K562 (cell line): ENCODE data around the gene CD19. TPM values are rescaled to one million over a fixed set of nuclear protein-coding genes. Genes with fewer than 3 reads are reported as not detected.
"Not testable (repeated sequence)": the region's sequence is repeated elsewhere in the genome, so short reads cannot be mapped to it uniquely, and the experiment has no call there.

Source experiments
- ATAC-seq: fragments of 200-7000 bp; cut with Tn5 transposase; 3 replicates; pipeline ENCODE4 v1.9.1; 2020; ENCODE audit warnings: moderate library complexity
- BruUV-seq: library from RNA; stranded (reverse); fragments of 400-500 nt; replicated peaks from 2 replicates; lab custom pipeline; 2021; lab: Mats Ljungman, UMichigan
- CTCF ChIA-PET: fragments of 300-600 bp; formaldehyde crosslinking; extraction: SDS; loops from one replicate; lab custom pipeline; 2021; ENCODE audit warnings: low intra/inter-chr PET ratio; lab: Yijun Ruan, JAX
- POLR2A ChIA-PET: fragments of 300-600, 350-650 bp; sonication (Branson Sonifier 250); formaldehyde crosslinking; extraction: SDS; loops from one replicate; lab custom pipeline; 2021; ENCODE audit warnings: antibody characterized with exemption, inconsistent platforms; lab: Yijun Ruan, JAX
- DNase-seq, 4 experiments: peaks; one replicate each; pipeline versions ENCODE4 v3.0.0 to v3.0.0-alpha.2; 2011 to 2018; ENCODE audit warnings: low spot score in 3 of 4, mixed read lengths in 3 of 4; ENCODE audit errors: extremely low read depth in 1 of 4
- FAIRE-seq: peaks from 2 replicates; lab custom pipeline; 2011; peaks lifted over from hg19 to GRCh38; lab: Jason Lieb, UNC
- H2AFZ ChIP-seq: 2 replicates; pipeline ENCODE4 v1.6.0; 2011; ENCODE audit warnings: low read depth, low read length, control low read depth, inconsistent platforms
- H3K27ac ChIP-seq: fragments of 200-600 bp; 3 replicates; pipeline ENCODE4 v1.8.0; 2011; ENCODE audit warnings: low read depth, mild to moderate bottlenecking, control low read depth, inconsistent platforms, low read length, moderate library complexity, mixed read lengths; ENCODE audit errors: extremely low read depth
- H3K27me3 ChIP-seq, 2 experiments: fragments of 300-600 bp in 1 of 2; 2 replicates in 1 of 2; 3 replicates in 1 of 2; pipeline versions ENCODE4 v1.6.0 to v1.8.0; 2011; ENCODE audit warnings: inconsistent platforms in 2 of 2, low read length in 2 of 2, mild to moderate bottlenecking in 1 of 2, mixed read lengths in 1 of 2, moderate library complexity in 1 of 2; ENCODE audit not compliant: control insufficient read depth in 2 of 2, insufficient read depth in 2 of 2
- H3K36me3 ChIP-seq: fragments of 300-600 bp; 3 replicates; pipeline ENCODE4 v1.8.0; 2011; ENCODE audit warnings: mild to moderate bottlenecking, low read length, inconsistent platforms; ENCODE audit not compliant: control insufficient read depth, insufficient read depth
- H3K4me1 ChIP-seq, 2 experiments: fragments of 200-600 bp in 1 of 2; replicated peaks in 1 of 2; 2 replicates in 1 of 2; 3 replicates in 1 of 2; pipeline versions ENCODE4 v1.5.1 to v1.8.0; 2011; ENCODE audit warnings: inconsistent platforms in 2 of 2, low read length in 2 of 2, mild to moderate bottlenecking in 1 of 2, mixed read lengths in 1 of 2, moderate library complexity in 1 of 2; ENCODE audit not compliant: control insufficient read depth in 2 of 2, insufficient read depth in 2 of 2
- H3K4me2 ChIP-seq: 2 replicates; pipeline ENCODE4 v1.6.1; 2011; ENCODE audit warnings: low read length, control low read depth, inconsistent platforms, mixed read lengths; ENCODE audit not compliant: insufficient read depth
- H3K4me3 ChIP-seq: fragments of 200-600 bp; sonication (generic), shearing (Covaris generic); 2 replicates; pipeline ENCODE4 v1.5.1; 2016; ENCODE audit warnings: control low read depth, inconsistent platforms
- H3K79me2 ChIP-seq: fragments of 200-600 bp; 3 replicates; pipeline ENCODE4 v1.8.0; 2011; ENCODE audit warnings: low read length, inconsistent platforms; ENCODE audit not compliant: control insufficient read depth, insufficient read depth
- H3K9ac ChIP-seq, 2 experiments: 2 replicates each; pipeline versions ENCODE4 v1.6.0 to v1.6.1; 2011; ENCODE audit warnings: low read depth in 2 of 2, low read length in 2 of 2, control low read depth in 1 of 2, inconsistent platforms in 1 of 2, mild to moderate bottlenecking in 1 of 2, mixed read lengths in 1 of 2; ENCODE audit not compliant: insufficient read depth in 1 of 2
- H3K9me1 ChIP-seq: one replicate; pipeline ENCODE4 v1.6.0; 2011; ENCODE audit warnings: inconsistent platforms, mild to moderate bottlenecking, low read length, moderate library complexity; ENCODE audit not compliant: control insufficient read depth, insufficient read depth
- H3K9me3 ChIP-seq: replicated peaks from 2 replicates; pipeline ENCODE4 v1.5.1; 2011; ENCODE audit warnings: low read depth, low read length, inconsistent platforms; ENCODE audit not compliant: control insufficient read depth, insufficient read depth
- H4K20me1 ChIP-seq: replicated peaks from 2 replicates; pipeline ENCODE4 v1.6.1; 2011; ENCODE audit warnings: low read length, inconsistent platforms, mixed read lengths; ENCODE audit not compliant: control insufficient read depth, insufficient read depth
- BRD4 ChIP-seq: fragments of 200-600 bp; sonication (generic); IDR thresholded peaks from 2 replicates; pipeline ENCODE4 v1.6.1; 2017; ENCODE audit warnings: inconsistent platforms
- RBM17 ChIP-seq: fragments of 200-400 bp; formaldehyde crosslinking; IDR thresholded peaks from 2 replicates; pipeline ENCODE4 v1.6.1; 2017; ENCODE audit warnings: low read depth, mild to moderate bottlenecking, low read length, borderline replicate concordance
- TSC22D4 ChIP-seq: fragments of 450-650 bp; IDR thresholded peaks from 2 replicates; pipeline ENCODE4 v1.6.1; 2016; ENCODE audit warnings: missing genetic modification characterization, missing biosample characterization, control low read depth
- ZNF707 ChIP-seq: fragments of 250-450 bp; sonication (Bioruptor Pico); conservative IDR thresholded peaks from 2 replicates; pipeline ENCODE4 v1.8.0; 2022; ENCODE audit warnings: inconsistent platforms, mild to moderate bottlenecking, moderate library complexity
- WGBS: fragments of 100-300 bp; shearing (Covaris generic); methylation state at CpG from one replicate; pipeline ENCODE4 v1.1.6; 2016; ENCODE audit warnings: low coverage, mixed read lengths; ENCODE audit not compliant: insufficient coverage; ENCODE audit errors: missing lambda C conversion rate; 5-methylcytosine and 5-hydroxymethylcytosine counted together
- in situ Hi-C: fragments of 300-500 bp; cut with MboI; formaldehyde crosslinking; loops from 4 replicates; pipeline ENCODE4 v1.15.0; 2018; ENCODE audit warnings: inconsistent platforms, mixed read lengths
- intact Hi-C: fragments of 100-400 bp; cut with micrococcal nuclease; formaldehyde crosslinking; loops from 2 replicates; pipeline ENCODE4 v1.14.2; 2022
- polyA plus RNA-seq, 8 experiments: library from polyadenylated mRNA; depleted of rRNA in 4 of 8; stranded (reverse) in 5 of 8; unstranded in 3 of 8; fragments of >200 nt; fragmentation: Nextera tagmentation in 2 of 8; fragmentation: Illumina TruSeq in 1 of 8; extraction: Ambion mirVana in 2 of 8; extraction: Trizol in 1 of 8; gene quantifications; 2 replicates each; pipeline versions ENCODE4 v1.2.1 to v1.2.3, GENCODE V29; 2011 to 2014; ENCODE audit warnings: inconsistent platforms in 1 of 8, missing spikeins in 1 of 8
- total RNA-seq, 7 experiments: library from RNA; depleted of rRNA in 6 of 7; stranded (reverse); fragments of >200 nt in 6 of 7; fragmentation: Illumina TruSeq in 2 of 7; extraction: Trizol in 2 of 7; gene quantifications; 2 replicates each; pipeline versions ENCODE4 v1.2.1 to v1.2.3, GENCODE V29; 2011 to 2021; ENCODE audit warnings: low replicate concordance in 1 of 7
- TF ChIP-seq, protein P1 (sequence below): fragments of 250-450 bp; sonication (Bioruptor Pico); IDR thresholded peaks from 2 replicates; pipeline ENCODE4 v1.4.0; 2020; ENCODE audit warnings: mild to moderate bottlenecking, moderate library complexity, borderline replicate concordance

The CD19 gene
- total and polyA plus RNA-seq, 9 of the 15 experiments (the other 6 are each of a cell fraction or from before 2014, with no cell fraction given): 0.27 to 3.7 (median 2.0) TPM; not detected in 1

DNA sequence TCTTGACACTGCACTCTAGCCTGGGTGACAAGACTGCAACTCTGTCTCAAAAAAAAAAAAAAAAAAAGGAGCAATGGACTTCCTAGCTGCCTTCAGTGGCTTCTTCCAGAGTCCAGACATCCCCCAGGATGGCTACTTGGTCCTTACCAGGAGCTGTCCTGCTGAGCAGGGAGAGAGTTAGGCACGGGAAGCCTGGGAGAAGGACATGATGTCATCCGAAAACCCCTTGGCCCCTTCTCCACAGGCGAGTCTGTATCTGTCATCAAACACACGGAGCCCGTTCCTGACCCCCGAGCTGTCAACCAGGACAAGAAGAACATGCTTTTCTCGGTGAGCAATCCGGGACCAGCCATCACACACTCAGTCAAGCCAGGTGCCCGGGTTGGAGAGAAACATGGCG lies 44.8 kb upstream of the CD19 start:
- TF ChIP-seq, protein P1, sequence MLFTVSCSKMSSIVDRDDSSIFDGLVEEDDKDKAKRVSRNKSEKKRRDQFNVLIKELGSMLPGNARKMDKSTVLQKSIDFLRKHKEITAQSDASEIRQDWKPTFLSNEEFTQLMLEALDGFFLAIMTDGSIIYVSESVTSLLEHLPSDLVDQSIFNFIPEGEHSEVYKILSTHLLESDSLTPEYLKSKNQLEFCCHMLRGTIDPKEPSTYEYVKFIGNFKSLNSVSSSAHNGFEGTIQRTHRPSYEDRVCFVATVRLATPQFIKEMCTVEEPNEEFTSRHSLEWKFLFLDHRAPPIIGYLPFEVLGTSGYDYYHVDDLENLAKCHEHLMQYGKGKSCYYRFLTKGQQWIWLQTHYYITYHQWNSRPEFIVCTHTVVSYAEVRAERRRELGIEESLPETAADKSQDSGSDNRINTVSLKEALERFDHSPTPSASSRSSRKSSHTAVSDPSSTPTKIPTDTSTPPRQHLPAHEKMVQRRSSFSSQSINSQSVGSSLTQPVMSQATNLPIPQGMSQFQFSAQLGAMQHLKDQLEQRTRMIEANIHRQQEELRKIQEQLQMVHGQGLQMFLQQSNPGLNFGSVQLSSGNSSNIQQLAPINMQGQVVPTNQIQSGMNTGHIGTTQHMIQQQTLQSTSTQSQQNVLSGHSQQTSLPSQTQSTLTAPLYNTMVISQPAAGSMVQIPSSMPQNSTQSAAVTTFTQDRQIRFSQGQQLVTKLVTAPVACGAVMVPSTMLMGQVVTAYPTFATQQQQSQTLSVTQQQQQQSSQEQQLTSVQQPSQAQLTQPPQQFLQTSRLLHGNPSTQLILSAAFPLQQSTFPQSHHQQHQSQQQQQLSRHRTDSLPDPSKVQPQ (CRISPR knock-in tag): no peak
- TF ChIP-seq TSC22D4 (tag) (no peak), ZNF707 (CRISPR knock-in tag) (no peak), RBM17 (no peak), BRD4 (no peak)
- H3K4me3 ChIP-seq: no peak overlapping the region
- H3K4me2 ChIP-seq: no peak overlapping the region
- no peak for ATAC-seq
- no peak overlapping the region for H3K27ac ChIP-seq
- in situ Hi-C loops: no loop called here
- H3K4me1 ChIP-seq: peaks cover 0 to 16% of the 10 kb centered on the region in 2 experiments; a peak in 2 of 5 replicates
- no peaks in the 10 kb centered on the region for H3K36me3 ChIP-seq
- H3K79me2 ChIP-seq: no peaks in the 10 kb centered on the region
- no peaks in the 10 kb centered on the region for H4K20me1 ChIP-seq
- no peaks in the 10 kb centered on the region for H3K9me1 ChIP-seq
- BruUV-seq: no TSS peak
- WGBS: 32% methylated on average over 10 of the region's 10 CpGs
- intact Hi-C loops: no loop called here
- H2AFZ ChIP-seq: no peak overlapping the region
- H3K27me3 ChIP-seq: no peaks in the 10 kb centered on the region
- DNase-seq: no peak
- POLR2A ChIA-PET: interaction anchor here (1.2 kb wide), 1 partner anchor 8 kb away, joined by 3 read pairs; no protein-coding TSS in a partner anchor
- CTCF ChIA-PET: no interaction called here
- no peaks in the 10 kb centered on the region for H3K9me3 ChIP-seq
- no peak for FAIRE-seq
- no peak overlapping the region for H3K9ac ChIP-seq

DNA sequence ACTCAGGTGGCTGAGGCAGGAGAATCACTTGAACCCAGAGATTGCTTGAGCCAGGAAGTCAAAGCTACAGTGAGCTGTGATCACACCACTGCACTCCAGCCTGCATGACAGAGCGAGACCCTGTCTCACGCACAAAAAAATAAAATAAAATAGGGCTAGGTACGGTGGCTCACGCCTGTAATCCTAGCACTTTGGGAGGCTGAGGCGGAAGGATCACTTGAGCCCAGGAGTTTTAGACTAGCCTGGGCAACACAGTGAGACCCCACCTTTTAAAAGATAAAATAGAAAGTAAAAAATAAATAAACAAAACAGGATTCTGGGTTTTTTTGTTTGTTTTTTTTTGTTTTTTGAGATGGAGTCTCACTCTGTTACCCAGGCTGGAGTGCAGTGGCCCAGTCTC lies 41.4 kb upstream of the CD19 start:
- ATAC-seq, H3K9me1 ChIP-seq, H3K4me3 ChIP-seq, intact Hi-C loops, H3K4me2 ChIP-seq, H3K36me3 ChIP-seq, FAIRE-seq, H3K9me3 ChIP-seq, CTCF ChIA-PET, H2AFZ ChIP-seq, DNase-seq, H3K4me1 ChIP-seq, in situ Hi-C loops, BruUV-seq, H3K27ac ChIP-seq, H4K20me1 ChIP-seq, H3K27me3 ChIP-seq, H3K79me2 ChIP-seq, H3K9ac ChIP-seq: not testable (repeated sequence)
- 91% methylated on average over 5 of the region's 5 CpGs for WGBS
- POLR2A ChIA-PET: interaction anchor here (0.6 to 0.9 kb wide), 2 partner anchors 9 to 12 kb away, joined by 3 read pairs; no protein-coding TSS in a partner anchor
